ENCODE data around the gene CAMK4.

DNA sequence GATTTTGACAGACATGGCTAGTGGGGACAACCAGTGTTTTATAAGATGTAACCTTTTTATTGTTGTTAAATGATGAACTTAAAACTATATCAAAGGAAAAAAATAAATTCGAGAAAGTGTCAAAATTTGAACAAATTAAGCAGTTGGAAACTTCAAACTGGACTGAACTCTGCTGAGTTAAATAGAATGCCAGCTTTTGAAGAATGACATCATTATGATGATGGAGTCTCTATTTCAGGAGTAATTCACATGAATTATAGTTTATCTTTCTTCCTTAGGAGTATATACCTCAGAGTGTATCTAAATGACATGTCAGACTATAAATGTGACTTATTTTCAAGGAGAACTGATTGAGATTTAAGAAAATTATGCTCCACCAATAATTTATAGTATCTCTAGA lies 125.2 kb downstream of the CAMK4 start:
- TF ChIP-seq, protein P1, sequence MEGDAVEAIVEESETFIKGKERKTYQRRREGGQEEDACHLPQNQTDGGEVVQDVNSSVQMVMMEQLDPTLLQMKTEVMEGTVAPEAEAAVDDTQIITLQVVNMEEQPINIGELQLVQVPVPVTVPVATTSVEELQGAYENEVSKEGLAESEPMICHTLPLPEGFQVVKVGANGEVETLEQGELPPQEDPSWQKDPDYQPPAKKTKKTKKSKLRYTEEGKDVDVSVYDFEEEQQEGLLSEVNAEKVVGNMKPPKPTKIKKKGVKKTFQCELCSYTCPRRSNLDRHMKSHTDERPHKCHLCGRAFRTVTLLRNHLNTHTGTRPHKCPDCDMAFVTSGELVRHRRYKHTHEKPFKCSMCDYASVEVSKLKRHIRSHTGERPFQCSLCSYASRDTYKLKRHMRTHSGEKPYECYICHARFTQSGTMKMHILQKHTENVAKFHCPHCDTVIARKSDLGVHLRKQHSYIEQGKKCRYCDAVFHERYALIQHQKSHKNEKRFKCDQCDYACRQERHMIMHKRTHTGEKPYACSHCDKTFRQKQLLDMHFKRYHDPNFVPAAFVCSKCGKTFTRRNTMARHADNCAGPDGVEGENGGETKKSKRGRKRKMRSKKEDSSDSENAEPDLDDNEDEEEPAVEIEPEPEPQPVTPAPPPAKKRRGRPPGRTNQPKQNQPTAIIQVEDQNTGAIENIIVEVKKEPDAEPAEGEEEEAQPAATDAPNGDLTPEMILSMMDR (IDR thresholded peaks at IDR 0.05) = no peak
- TF ChIP-seq EZH2 (IDR thresholded peaks at IDR 0.05) (no peak), EZH2phosphoT487 (IDR thresholded peaks at IDR 0.05) (no peak)
